Erythroblast (primary cell): ENCODE results near the gene UBE2G1.

Source experiments
- GATA1 ChIP-seq: IDR thresholded peaks from 2 replicates; pipeline ENCODE4 v1.6.1; 2011; ENCODE audit warnings: low read depth, mild to moderate bottlenecking, control low read depth, low read length, moderate library complexity
- POLR2A ChIP-seq: IDR thresholded peaks from 2 replicates; pipeline ENCODE4 v1.6.1; 2011; ENCODE audit warnings: mild to moderate bottlenecking, low read length

DNA sequence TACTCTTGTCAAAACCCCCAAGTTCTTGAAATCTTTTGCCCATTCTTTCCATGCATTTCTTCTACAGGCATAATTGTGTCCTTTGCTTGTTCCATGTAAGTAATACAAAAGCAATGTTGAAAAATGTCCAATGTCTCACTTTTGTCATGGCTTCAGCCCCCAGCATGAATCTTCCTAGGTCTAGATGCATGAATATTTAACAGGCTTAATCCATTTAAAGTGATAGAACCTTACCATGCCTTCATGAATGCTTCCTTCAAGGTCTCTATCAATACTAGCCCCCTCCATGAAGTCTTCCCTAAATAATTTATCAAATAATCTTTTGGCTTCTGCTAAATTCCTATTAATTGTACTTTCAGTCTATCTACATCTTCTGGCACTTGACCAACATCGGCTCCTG lies 56.6 kb downstream of the UBE2G1 start:
- TF ChIP-seq POLR2A (no peak), GATA1 (no peak)
